GM18520 (cell line): Measurements from ENCODE around the gene CRACR2A.

Experiments
- ATAC-seq: cut with Tn5 transposase; IDR thresholded peaks from one replicate; pipeline ENCODE4 v1.9.1; 2021; ENCODE audit not compliant: unreplicated experiment

Gene CRACR2A

DNA sequence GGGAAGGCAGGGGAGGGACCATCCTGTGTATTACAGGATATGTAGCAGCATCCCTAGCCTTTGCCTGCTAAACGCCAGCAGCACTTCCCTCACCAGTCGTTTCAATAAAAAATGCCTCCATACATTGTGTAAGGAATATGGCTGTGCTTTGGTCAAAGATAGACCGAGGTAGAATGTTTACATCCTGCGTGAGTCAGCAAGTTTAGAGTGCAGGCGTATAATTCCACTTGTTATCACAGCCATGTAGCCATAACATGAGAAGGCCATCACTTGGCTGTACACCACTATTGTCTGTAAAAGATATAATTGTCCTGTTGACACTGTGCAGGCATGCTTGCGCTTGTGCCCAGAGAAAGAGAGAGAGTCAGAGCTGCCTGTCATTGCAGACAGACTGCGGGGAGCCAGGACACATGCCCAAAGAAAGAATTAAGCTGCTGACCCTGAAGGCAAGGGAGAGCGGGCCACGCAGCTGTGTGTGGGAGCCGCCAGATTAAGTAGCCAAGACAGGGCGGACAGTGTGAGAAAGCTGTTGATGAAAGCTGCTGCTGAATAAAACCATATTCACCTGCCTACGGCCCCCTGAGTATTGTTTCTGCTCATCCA is 68.4 kb downstream of the CRACR2A start:
- ATAC-seq: no peak

DNA sequence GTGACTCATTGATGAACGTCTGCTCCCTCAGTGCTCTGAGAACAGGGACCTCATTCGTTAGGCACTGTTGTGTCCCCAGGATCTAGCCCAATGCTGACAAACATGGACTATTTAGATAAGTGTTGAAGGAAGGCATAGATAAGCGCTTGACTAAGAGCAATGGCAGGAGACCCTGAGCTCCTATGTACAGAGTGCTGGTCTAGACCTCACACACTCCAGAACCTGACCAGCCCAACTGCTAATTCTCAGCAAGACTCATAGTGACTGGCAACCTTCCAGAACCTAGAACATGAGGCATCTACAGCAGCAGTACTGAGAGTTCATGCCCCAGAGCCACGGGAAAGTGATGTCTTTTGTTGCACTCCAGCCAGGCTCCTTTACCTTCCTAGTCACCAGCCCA is 69.2 kb downstream of the CRACR2A start:
- no peak for ATAC-seq

DNA sequence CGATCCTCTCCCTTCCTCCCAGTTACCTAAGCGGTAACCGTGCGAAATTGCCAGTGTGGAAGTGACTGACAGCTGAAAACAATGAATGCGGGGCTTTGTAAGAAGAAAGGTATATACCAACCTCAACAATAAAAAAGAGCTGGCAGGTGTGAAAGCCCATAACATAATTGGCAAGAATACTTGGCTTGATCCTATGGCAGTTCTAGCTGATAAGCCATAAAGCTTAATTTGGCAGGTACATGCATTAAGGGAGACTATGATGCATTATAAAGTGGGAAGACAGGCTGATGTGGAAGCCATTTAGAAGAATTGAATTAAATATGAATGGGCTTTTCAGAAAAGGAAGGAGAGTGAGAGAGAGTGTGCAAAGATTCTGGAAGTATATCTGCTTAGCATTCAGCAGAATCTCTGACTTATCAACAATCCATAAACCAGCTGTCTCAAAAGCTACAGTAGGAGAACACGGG is 71.3 kb downstream of the CRACR2A start:
- no peak for ATAC-seq

DNA sequence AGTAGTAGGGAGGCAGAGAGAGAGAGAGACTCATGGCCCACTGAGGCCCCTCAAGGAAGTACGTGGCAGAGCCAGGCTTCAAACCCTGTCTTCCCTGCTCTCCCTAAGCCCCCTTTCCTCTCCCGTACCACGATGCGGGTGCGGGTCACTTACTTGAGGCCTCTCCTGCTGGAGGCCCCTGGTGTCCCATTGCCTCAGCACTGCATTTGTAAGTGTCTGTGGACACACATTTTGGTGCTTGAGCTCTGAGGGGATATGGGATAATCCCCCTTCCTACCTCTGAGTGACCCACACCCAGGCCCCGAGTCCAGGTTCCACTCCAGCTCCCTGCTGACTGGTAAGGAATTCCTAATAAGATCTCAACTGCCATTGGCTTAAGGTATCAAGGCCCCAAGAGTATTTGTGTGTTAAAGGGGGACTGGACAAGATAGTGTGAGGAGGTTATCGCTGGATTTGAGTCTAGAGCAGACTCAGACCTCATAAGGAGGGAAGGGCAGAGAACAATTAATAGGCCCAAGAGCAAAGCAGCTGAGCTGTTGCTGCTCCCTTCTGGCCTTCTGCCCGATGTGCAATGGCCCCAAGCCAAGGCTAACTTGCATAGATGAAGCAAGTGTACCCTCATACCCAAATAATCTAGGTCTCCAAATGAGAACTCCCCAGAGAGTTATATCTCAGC is 71.9 kb downstream of the CRACR2A start:
- ATAC-seq: no peak

DNA sequence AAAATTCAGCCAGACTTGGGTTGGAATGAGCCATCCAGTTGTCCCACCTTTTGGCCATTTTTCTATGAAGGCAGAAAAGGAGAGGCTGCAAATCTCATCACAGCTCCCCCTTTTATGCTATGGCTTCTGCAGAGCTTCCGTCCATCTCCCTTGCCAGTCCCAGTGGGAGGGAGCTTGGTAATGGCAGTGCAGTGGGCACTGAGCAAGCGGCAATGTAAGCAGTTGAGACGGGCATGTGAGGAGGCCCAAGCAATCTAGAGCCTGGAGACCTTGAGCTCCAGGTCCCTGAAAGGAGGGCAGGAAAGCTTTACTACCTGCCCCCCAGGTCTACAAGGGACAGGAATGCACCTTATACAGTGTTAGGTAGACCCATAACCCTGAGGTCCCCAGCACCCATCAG is 73.1 kb downstream of the CRACR2A start:
- no peak for ATAC-seq

DNA sequence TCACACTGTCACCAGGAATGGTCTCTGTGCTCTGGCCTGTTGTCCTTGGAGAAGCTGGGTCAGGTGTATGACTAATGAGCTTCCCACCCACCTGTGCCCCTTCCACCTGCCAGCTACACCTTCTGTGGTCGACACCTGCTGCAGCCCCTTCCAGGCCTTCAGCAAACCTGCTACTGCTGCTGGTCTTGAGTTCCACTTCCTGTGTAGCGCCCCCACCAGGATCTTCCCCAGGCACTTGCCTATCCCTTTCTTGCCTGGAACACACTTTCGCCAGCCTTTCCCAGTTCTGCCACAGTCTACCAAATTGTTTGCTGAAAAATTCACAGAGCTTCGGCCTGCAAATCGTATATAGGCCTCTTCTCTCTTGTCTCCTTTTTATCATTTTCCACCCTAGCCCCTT is 75.3 kb downstream of the CRACR2A start:
- no peak for ATAC-seq

DNA sequence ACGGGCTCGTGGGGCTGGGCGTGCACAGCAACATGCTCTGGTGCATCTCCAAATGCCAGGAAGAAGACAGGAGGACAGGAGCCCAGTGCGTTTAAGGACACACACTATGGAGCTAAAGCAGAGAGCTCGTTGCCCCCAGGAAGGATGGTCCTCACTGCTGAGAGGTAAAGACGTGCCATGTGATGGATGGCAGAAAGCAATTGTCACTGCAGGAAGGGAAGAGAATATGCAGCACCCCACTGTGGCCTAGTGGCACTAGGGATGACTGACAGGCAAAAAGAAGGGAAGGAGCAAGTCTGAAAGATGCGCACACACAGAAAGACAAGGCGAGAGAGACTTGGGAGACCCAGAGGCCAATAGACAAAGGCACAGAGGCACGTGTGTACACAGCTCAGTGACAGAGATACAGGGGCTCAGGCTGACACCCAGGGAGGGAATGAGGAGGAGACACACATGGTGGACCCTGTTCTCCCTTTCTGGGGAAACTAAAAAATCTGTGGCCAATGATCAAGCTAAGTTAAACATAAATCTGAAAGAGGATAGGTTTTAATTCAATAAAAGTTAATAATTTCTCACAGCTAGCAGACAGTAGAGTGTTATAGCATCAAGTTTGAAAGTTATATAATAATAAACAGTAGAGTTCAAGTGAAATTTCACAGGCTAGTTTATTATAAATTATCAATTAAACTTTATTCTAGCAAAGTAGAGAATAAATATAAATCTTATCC is 78.8 kb downstream of the CRACR2A start:
- no peak for ATAC-seq

DNA sequence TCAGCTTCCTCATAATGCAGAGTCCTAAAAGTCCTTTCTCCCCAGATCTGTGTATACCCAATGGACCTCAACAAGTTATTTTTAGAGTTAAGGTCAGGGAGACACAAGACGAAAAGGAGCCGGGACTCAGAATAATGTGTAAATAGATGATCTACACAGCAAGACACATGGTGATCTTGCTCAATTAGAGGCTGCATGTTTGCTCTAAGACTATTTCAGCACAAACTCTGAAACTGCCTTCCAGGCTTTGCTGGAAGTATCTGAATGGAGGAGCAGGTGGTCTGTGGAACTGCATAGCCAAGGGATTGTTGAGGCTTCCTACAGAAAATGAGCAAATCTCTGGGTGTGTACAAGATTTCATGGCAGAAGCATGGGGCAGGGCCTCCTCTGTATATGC is 80.8 kb downstream of the CRACR2A start:
- ATAC-seq: no peak

DNA sequence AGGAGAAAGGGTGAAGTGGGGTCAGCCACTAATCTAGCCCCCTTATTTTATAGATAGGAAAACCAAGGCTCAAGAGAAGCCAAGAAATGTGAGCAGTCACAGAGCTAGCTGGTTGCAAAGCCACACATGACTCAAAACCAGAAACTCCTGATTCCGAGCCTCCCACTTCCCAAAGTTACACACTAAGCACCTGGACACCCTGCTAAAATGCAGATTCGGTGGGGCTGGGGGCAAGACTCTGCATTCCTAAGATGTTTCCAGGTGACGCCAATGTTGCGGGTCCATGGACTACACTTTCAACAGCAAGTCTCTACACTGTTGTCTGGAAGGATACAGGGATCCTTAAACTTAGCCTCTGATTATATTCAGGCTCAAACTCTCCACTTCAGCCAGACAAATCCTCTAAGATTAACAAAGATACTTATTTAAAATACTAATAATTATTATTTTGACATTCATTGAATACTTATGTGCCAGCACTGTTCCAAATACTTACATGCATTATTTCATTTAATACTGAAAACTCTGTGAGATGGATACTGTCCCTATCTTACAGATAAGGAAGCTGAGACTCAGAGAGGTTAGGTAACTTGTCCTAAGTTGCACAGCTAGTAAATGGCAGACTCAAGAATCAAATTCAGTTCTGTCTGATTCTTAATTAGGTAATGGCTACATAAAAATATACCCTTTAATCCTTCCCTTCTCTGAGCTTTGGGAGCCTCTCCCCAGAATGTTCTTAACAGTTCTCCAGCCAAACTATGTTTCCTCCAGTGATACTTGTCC is 81.4 kb downstream of the CRACR2A start:
- no peak for ATAC-seq

DNA sequence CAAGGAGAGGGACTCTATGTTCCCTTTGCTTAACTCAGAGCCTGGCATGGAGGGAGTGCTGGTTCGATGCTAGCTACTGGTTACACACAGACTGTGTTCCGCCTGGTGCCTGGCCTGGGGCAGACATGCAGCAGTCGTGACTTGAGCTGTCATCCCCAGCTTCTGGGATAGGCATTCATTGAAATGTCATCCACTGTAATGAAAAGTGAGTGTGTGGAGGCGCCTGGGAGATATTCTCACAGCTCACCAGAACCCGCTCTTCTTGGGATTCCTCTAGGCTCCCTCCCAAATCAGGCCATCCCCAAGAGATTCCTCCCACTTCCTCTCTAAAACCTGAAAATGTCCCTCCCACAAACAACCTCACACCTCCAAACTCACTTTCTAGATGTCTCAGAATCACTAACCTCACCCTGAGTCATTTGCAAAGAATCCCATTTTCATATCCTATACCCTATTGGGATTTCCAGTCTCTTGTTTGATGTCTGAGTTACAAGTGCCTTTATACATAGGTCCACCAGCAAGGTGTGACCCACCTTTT is 82.8 kb downstream of the CRACR2A start:
- no peak for ATAC-seq

DNA sequence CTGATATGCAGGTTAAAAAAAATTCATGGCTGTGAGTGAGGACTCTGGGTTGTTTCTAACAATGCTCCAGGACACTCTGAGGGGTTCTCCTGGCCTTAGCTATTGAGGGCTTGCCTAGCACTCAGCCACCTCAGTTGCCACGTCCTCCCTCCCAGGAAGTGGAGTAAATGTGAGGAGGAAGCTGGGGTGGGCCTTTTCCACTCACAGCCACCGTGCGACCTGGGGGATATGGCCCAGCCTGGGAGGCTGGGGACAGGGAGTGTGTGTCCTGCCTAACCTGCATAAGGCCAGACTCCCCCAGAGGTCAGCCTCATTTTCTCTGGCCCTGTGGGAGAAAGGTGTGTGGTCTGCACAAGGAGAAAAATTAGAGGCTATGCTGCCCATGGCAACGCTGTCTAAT is 83.3 kb downstream of the CRACR2A start:
- ATAC-seq: no peak

DNA sequence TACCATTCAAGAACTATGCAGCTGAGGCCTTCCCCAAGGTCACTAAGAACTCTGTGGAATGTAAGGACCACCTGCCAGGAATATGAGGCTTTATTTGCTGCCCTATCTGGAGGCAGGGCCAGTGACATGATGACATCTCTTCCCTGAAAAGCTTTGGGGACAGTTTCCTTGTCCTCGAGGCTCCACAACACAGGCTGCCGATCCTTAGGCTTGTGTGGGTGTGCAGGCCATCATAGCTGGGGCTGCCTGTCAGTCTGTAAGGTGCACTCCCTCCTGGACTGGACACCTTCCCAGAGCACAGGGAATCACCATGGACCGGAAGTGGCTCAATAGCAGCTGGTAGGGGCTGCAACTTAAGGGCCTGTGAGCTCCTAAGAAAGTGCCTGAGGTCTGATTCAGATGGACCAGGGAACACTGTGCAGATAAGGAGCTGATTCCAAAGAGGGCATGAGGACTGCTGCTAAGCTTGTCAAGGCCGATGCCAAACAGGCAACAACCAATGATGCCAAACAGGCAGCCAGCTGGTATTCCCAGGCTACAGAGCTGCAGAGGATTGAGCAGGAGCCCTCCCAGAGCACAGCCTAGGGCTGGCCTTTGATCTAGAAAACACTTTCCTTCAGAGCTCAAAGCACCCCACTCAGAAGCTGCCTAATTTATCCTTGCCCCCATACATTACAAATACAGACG is 84.3 kb downstream of the CRACR2A start:
- ATAC-seq: no peak

DNA sequence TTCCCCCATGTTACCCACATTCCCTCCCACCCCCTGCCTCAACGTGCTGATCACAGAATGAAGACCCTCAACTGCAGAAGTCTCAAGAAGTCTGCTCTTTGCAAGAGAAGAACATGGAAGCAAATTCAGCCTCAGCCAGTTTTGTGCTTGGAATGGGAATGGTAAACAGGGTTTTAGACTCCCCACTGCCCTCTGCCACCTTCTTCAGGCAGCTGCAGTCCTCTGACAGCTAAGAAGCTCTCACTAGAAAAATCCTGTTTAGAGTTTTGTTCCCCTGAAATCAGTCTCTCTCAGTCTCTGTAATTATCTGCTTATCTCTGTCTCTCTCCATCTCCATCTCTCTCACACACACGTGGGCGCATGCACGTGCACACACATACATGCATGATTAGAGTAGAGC is 85.4 kb downstream of the CRACR2A start:
- ATAC-seq: no peak

DNA sequence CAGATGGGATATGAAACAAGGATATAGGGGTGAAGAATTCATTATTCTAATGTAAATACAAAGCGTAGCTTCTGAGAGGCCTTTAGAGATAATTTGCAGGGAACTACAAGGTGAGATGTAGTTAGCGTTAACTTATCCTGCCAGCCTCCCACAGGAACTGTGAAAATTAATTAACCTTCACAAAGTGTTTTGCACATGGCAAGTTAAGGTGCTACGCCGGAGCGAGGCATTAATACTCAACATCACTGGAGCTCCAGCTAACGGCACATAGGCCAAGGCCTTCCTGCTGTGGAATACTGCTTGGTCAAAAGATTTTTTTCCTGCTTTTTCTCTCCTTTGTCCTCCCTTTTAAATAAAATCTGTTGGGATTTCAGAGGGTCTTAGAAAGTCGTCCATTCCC is 86.5 kb downstream of the CRACR2A start:
- ATAC-seq: no peak

DNA sequence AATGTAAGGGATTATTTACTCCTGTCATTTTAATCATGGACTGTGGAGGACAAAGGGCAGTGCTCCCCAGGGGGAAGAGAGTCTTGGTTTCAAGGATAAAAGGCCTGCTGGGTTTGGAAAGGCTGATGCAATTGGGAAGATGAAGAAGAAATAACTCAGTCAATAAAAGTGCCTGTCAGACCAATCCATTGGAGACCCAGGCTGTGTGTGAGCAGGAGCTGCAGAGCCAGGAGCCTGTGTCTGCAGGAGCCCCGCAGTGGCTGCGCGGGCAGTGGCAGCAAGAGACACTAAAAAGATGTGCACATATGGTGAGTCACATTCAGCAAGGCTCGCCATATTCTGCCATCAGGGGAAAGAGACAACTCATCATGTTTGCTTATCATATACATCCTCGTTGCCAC is 90.4 kb downstream of the CRACR2A start:
- no peak for ATAC-seq

DNA sequence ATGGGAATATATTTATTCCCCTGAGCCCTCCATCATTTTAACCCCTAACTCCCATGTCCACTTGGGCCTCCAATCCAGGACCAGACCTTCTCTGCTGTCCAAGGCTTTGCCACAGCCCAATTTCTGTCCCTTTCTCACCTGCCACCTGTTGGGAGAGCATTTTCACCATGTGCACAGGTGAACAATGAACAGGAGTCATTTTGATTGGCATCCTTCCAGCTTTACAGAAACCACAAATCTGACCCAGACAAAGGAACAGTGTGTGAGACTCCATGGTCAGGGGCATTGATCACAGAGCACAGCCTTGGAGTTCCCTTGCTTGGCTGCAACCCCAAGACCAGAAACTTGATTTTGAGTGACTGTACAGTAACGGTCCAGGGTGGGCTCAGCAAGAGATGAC is 91.9 kb downstream of the CRACR2A start:
- no peak for ATAC-seq

DNA sequence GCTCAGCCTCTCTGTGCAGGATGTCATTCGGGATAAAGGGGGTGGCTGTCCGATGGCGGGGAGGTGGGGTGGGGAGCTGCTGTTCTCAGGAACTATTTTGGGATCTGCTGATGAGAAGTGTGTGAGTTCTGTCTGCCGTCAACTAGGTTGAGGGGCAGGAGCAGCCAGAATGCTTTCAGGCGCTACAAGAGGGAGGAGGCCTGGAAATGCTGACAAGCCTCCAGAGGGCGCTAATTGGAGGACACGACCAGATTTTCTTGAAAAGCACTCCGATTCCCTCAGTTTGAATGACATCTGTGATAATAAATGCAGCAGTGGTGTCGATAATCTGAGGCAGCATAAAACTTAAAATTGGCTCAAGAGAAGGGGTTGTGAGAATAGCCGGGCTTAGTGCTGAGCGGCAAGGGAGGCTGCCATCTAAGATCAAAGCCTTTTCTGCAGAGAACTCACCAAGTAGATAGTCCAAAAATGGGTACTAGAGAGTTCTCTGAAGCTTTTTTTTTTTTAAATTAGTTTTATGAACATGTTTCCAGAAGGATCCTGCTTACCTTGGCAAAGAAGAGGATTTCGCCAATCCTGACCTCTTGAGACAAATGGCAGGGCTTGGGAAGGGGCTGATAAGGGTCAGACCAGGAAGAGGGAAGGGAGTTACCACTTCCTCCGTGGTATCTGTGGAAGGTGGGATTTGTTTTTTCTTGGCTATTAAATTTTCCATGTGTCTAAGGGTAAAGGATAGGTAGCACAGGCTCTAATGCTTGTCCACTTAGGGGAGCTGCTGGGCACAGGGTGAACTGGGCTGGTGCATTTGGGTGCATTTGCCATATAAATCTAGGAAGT is 94.4 kb downstream of the CRACR2A start:
- ATAC-seq: no peak

DNA sequence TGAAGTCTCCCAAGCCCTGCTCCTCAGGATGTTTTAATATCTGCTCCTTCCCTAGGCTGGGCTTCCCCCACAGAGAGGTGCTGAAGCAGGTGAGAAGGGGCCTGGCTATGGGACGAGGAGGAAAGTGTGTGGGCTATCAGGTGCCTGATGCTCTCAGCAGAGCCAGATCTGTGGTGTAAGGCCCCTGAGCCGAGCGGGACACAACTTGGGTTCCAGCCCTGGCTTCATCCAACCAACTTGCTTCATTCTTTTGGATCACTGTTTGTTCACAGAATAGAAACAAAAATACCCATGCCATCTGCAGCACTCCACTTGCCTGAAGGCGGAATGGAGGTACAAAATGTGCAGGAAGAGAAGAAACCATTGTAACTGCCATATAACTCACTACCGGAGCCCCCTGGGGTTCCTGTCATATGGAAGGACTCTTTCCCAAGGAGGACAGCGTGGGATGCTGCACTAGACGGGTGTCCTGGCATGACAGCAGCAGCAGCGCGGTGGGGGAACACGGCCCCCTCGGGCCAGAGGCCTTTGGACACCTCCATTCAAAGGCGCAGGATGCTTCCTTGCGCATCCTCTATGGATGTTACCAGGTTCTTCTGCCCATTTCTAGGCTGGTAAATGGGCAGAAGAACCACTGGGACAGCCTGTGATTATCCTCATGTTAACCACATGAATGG is 95.8 kb downstream of the CRACR2A start:
- ATAC-seq: no peak

DNA sequence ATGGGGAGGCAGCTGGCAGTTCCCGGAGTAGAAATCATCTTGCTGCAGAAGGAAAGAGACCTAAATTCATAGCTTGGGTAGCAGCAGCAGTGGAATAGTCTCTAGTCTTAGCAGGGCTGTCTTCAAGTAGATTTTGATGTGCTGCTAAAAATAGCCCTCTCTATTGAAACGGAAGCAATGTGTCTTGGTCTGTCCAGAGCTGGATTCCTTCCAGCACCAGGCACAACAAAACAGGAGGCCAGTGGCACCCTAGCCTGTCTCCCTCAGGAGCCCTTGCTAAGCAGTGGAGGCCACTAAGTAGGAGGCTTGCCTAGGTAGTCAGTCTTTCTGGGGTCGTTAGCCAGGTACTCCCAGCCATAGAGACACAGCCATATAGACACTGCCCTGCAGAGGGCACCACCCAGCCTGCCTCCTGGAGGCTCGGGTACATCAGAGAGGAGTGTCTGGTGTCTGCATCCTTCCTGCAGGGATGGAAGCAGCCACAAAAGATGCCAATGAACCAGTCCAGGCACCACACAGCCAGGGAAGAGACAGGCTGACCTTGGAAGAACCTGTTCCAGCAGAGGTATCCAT is 97.5 kb downstream of the CRACR2A start:
- no peak for ATAC-seq
